GM18907 (cell line): ENCODE measurements around the gene CRTC3.
"Not testable (repeated sequence)": the region's sequence is repeated elsewhere in the genome, so short reads cannot be mapped to it uniquely, and the experiment has no call there.

Experiments
- ATAC-seq: cut with Tn5 transposase; IDR thresholded peaks from one replicate; pipeline ENCODE4 v1.9.1; 2021; ENCODE audit warnings: mild to moderate bottlenecking, moderate library complexity; ENCODE audit not compliant: unreplicated experiment

CRTC3 gene

GRCh38 chr15:90529371-90530249 lies at the start of gene CRTC3:
CRTC3 (plus strand) TSS chr15:90529923; CDS start chr15:90530072, 149 bp downstream.
- peak; percentile 72 for ATAC-seq

DNA sequence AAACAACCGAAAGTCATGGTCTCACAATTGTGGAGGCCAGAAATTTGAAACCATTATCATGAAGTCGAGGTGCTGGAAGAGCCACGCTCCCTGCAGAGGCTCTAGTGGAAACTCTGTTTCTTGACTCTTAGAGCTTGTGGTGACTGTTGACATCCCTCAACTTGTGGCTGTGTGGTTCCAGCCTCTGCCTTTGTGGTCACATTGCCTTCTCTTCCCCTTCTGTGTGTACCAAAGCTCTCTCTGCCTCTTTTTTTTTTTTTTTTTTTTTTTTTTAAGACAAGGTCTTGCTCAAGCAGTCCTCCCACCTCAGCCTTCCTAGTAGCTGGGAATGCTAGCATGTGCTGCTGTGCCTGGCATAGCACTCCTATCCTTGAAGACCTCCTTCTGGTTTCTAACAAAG lies 48.7 kb upstream of the CRTC3 start:
- no peak for ATAC-seq

DNA sequence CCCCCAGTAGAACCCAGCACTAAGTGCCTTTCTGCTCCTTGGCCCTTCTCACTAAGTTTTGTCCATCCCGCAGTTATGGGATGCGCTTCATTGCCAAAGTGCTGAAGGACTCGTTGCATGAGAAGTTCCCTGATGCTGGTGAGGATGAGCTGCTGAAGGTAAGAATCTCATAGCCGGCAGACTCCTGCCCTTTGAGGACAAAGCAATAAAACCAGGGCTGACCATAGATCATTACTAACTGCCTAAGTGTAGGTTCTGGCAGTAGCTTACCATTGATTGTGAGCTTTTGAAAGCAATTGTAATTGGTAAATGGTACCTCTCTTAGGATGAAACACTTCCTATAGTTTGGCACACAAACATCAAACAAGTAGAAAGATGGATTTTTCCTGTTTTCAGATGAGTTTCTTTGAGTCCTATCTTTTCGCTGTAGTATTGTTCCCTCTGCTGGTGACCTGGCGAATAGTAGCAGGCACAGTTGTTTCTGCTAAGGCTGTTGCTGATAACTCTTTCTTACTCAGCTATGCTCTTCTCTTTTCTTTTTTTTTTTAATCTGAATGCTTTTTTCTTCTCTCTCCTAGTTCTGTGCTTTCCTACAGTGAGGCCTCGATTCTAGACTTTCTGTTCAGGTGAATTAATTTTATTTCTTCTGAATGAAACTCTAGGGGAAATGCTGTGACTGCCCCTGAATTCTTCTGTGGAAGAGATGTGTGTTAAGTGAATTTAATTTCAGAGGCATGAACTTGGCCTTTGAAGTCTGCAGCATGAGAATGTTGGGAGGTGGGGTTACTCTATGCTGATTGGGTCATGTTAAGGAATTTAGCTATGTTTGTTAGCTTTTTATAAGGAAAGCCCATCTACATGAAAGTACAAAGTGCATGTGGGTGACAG lies 47.4 kb upstream of the CRTC3 start:
- ATAC-seq, result no peak

- ATAC-seq, result no peak
Measured at GRCh38 chr15:90483012-90483307, 46.8 kb upstream of the CRTC3 start.

GRCh38 chr15:90483637-90484036 lies 46.1 kb upstream of the CRTC3 start:
- no peak for ATAC-seq

GRCh38 chr15:90487186-90487585 lies 42.5 kb upstream of the CRTC3 start:
- no peak for ATAC-seq

- no peak for ATAC-seq
Measured at GRCh38 chr15:90489514-90489913, 40.2 kb upstream of the CRTC3 start.

DNA sequence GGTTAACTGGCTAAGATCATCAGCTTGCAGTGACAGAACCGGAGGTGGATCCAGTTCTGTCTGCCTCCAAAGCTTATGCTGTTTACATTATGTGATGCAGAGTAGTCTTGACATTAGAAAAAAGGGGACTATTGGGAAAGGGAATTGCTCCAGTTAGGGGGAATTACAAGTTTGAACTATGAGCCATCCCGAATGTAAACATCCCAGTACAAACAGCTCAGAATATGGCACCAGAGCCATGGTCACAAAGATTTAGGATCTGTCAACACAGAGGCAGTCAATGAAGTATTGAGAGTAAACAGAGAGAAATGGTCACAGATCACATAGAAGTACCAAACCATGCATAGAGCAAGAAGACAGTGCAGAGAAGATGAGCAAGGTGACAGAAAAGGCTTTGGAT lies 39.8 kb upstream of the CRTC3 start:
- no peak for ATAC-seq

DNA sequence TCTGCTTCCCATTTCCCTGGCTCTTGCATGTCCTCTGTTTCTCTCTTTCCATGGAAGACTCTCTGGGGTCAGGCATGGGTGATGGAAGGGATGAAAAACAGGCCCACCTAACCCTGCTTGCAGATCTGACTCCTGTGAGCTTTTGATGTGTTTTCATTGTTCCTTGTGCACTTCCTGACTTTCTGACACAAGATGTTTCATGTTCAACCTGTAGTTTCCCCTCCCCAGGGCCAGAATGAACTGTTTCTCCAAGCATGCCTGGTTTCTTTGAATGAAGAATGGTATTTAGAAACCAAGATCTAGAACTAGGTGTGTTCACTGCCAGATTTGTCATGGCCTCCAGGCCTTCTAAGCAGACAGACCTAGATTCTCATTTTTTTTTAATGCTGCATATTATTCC lies 36.1 kb upstream of the CRTC3 start:
- no peak for ATAC-seq

DNA sequence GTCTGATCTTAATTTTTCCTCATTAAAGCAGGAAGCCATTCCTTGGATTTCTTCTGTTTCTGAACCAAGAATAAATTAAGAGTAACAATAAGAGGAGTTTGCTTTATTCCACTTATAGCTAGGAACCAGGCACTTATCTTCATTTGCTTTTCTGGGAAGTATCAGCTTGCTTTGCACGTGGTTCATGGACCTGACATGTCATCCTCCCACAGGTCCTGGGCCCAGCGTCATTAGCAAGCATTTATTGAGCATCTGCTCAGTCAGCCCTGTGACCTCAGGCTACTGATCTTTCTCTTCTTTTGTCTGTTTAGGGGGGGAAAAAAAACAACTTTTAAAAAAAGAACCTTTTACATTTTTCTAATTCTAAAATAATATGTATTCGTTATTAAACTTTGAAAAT lies 34.7 kb upstream of the CRTC3 start:
- ATAC-seq, result no peak

- ATAC-seq, result no peak
Measured at GRCh38 chr15:90496791-90497190, 32.9 kb upstream of the CRTC3 start.

GRCh38 chr15:90497376-90497775 lies 32.3 kb upstream of the CRTC3 start:
- no peak for ATAC-seq

GRCh38 chr15:90497912-90498311 lies 31.8 kb upstream of the CRTC3 start:
- ATAC-seq, result no peak

DNA sequence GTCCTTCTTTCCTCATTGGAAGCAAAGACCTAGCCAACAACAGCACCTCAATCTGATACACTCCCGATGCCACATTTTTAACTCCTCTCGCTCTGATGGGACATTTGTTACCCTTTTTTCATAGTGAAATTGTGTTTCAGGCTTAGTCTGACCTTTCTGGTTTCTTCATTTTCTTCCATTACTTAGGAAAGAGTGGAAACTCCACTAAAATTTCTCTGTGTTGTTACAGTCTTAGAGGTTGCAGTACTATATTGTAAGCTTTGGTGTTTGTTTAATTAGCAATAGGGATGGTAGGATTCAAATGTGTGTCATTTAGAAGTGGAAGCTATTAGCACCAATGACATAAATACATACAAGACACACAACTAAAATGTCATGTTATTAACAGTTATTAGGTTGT lies 29.6 kb upstream of the CRTC3 start:
- no peak for ATAC-seq

GRCh38 chr15:90501898-90502297 lies 27.8 kb upstream of the CRTC3 start:
- no peak for ATAC-seq

DNA sequence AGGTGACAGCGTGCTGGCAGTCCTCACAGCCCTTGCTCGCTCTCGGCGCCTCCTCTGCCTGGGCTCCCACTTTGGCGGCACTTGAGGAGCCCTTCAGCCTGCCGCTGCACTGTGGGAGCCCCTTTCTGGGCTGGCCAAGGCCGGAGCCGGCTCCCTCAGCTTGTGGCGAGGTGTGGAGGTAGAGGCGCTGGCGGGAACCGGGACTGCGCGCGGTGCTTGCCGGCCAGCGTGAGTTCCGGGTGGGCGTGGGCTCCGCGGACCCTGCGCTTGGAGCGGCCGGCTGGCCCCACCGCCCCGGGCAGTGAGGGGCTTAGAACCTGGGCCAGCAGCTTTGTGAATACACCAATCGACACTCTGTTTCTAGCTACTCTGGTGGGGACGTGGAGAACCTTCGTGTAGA lies 18.9 kb upstream of the CRTC3 start:
- ATAC-seq, result not testable (repeated sequence)

DNA sequence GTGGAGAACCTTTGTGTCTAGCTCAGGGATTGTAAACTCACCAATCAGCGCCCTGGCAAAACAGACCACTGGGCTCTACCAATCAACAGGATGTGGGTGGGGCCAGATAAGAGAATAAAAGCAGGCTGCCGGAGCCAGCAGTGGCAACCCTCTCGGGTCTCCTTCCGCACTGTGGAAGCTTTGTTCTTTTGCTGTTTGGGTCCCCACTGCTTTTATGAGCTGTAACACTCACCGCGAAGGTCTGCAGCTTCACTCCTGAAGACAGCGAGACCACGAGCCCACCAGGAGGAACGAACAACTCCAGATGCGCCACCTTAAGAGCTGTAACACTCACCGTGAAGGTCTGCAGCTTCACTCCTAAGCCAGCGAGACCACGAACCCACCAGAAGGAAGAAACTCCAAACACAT lies 18.5 kb upstream of the CRTC3 start:
- not testable (repeated sequence) for ATAC-seq

DNA sequence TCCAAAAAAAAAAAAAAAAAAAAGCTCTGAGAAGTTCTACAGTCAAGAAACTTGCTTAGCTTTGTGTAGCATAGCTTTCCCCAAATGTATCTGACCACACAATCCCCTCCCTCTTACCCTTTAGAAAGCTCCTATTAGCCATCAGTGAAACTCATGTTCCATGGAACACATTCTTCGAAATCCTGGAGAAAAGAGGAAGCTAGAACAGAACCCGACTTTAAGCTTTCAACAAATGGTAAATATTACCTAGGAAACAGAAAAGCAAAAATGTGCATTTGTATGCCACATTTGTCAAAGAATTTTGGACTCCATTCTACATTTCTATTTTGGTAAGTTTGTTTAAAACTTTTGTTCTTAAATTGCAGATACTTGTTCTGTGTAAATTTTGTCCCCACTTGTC lies 17.4 kb upstream of the CRTC3 start:
- ATAC-seq, result no peak

GRCh38 chr15:90512981-90513380 lies 16.7 kb upstream of the CRTC3 start:
- no peak for ATAC-seq

- ATAC-seq, result no peak
Measured at GRCh38 chr15:90513448-90513847, 16.3 kb upstream of the CRTC3 start.

GRCh38 chr15:90513893-90514292 lies 15.8 kb upstream of the CRTC3 start:
- ATAC-seq, result not testable (repeated sequence)

DNA sequence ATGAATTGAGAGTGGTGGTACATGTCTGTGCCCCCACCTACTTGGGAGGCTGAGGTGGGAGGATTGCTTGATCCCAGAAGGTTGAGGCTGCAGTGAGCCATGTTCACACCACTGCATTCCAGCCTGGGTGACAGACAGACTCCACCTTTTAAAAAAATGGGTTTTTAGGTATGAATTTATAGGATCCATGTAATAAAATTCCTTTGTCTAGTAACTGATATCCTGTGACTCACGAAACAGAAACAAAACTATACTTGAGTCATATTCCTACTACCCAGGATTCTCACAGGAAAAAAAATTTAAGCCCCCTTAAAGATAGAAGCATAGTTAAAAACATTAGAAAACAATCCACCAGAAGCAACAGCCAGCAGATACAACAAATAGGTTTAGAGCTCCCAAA lies 10.0 kb upstream of the CRTC3 start:
- ATAC-seq, result no peak
